ENCODE data around the gene NNT. TPM values are rescaled to one million over a fixed set of nuclear protein-coding genes. Genes with fewer than 3 reads are reported as not detected.
"Not testable (repeated sequence)": the region's sequence is repeated elsewhere in the genome, so short reads cannot be mapped to it uniquely, and the experiment has no call there.

The NNT gene
- total RNA-seq, 1 donor from 2014 or later = 32.9 TPM

DNA sequence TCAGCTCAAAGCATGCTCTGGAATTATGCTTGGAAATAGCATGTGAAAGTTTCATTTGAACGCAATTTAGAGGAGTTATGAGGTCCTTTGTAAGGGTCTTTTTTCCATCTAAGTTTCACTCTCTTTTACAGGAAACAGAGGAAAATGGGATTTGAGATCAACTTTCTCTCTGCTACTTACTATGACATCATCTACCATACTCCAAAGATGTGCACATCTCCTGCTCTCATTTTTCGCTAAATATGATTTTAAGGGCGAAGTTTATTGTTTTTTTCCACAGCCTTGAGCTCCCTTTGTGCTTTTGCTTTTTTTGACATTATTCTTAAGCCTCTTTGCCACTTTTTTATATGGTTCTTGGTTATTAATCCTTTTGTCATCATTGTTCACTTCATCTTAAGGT, 125.6 kb downstream of the NNT start:
- DNase-seq (ENCODE audit: low read depth) = no peak
- Histone ChIP-seq H3K27me3 (ENCODE audit: control insufficient read depth, insufficient read depth, low read length) (no peaks in the 10 kb centered on the region), H3K36me3 (ENCODE audit: control insufficient read depth, insufficient read depth, low read length) (no peaks in the 10 kb centered on the region), H3K4me3 (ENCODE audit: low read depth, low read length) (no peak overlapping the region)
- no peak for FAIRE-seq
- TF ChIP-seq, protein P1, sequence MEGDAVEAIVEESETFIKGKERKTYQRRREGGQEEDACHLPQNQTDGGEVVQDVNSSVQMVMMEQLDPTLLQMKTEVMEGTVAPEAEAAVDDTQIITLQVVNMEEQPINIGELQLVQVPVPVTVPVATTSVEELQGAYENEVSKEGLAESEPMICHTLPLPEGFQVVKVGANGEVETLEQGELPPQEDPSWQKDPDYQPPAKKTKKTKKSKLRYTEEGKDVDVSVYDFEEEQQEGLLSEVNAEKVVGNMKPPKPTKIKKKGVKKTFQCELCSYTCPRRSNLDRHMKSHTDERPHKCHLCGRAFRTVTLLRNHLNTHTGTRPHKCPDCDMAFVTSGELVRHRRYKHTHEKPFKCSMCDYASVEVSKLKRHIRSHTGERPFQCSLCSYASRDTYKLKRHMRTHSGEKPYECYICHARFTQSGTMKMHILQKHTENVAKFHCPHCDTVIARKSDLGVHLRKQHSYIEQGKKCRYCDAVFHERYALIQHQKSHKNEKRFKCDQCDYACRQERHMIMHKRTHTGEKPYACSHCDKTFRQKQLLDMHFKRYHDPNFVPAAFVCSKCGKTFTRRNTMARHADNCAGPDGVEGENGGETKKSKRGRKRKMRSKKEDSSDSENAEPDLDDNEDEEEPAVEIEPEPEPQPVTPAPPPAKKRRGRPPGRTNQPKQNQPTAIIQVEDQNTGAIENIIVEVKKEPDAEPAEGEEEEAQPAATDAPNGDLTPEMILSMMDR (IDR thresholded peaks at IDR 0.05; ENCODE audit: insufficient read depth, low read length, severe bottlenecking) = no peak

DNA sequence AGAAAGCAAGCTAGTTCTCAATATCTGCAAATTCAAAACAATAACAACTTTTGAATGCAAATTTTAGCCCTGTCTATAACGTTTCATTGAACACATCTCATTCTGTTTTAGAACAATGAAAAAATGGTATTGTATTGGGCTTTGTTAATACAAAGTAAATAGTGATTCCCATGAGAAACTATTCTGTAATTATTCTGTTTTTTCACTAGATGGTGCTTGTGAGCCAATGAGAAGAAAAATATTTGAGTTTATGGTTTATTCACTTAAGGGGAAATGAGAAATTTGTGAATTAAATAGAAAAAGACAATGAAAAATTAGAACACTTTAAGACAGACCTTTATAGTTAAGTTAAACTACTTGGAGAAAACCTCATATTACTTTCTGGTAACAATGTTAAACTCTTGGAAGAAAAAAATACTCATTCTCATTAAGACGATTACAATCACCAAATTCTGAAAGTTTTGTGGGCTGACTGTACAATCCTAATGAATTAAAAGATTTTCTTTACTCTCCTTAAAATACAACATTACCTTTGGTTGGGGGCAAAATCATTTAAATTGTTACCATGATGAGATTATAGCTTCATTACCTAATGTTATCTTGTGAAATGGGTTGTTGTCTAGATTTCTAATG, 127.0 kb downstream of the NNT start:
- TF ChIP-seq, protein P1 (IDR thresholded peaks at IDR 0.05; ENCODE audit: insufficient read depth, low read length, severe bottlenecking) = peak; percentile 0
- no peaks in the 10 kb centered on the region for H3K27me3 ChIP-seq (ENCODE audit: control insufficient read depth, insufficient read depth, low read length)
- H3K4me3 ChIP-seq (ENCODE audit: low read depth, low read length) = no peak overlapping the region
- no peaks in the 10 kb centered on the region for H3K36me3 ChIP-seq (ENCODE audit: control insufficient read depth, insufficient read depth, low read length)
- DNase-seq (ENCODE audit: low read depth) = peak; percentile 26
- no peak for FAIRE-seq

DNA sequence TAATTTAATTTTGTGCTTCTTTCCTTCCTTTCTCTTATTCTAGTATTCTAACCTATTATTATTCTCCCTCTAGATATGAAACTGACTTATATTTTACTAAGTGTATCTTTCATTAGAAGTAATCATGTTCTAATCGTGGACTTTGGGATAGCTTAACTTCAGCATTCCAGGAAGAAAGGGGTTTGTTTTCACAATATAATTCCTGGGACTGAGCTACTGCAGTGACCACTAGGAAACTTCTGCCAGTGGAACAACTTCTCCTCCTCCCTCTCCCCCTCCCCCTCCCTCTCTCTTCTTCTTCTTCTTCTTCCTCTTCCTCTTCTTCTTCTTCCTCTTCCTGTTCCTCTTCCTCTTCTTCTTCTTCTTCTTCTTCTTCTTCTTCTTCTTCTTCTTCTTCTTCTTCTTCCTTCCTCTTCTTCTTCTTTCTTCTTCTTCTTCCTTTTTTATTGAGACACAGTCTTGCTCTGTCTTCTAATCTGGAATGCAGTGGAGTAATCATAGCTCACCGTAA, 127.9 kb downstream of the NNT start:
- FAIRE-seq = no peak
- TF ChIP-seq, protein P1 (IDR thresholded peaks at IDR 0.05; ENCODE audit: insufficient read depth, low read length, severe bottlenecking) = no peak

DNA sequence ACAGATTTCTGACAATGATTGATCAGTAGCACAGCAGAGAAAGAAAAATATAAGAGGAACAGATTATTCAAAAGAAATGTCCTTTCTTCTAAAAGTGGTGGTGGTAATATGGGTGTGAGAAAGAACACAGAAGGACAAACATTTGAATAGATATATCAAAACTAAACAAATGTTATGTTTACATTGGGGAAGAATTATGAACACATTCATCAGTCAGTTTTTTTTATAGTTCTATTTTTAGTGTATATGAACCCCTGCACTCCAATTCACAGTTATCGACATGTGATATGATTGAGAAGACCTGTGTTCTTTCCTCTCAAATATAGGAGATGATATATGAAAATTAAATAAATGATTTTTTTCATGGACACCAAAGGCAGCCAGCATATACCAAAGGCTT, 128.6 kb downstream of the NNT start:
- TF ChIP-seq, protein P1 (IDR thresholded peaks at IDR 0.05; ENCODE audit: insufficient read depth, low read length, severe bottlenecking) = no peak
- DNase-seq (ENCODE audit: low read depth) = no peak
- no peaks in the 10 kb centered on the region for H3K36me3 ChIP-seq (ENCODE audit: control insufficient read depth, insufficient read depth, low read length)
- no peak overlapping the region for H3K4me3 ChIP-seq (ENCODE audit: low read depth, low read length)
- FAIRE-seq = no peak
- no peaks in the 10 kb centered on the region for H3K27me3 ChIP-seq (ENCODE audit: control insufficient read depth, insufficient read depth, low read length)

More for the DNA sequence above, 127.9 kb downstream of the NNT start:
- Histone ChIP-seq H3K36me3 (ENCODE audit: control insufficient read depth, insufficient read depth, low read length) (no peaks in the 10 kb centered on the region), H3K27me3 (ENCODE audit: control insufficient read depth, insufficient read depth, low read length) (no peaks in the 10 kb centered on the region), H3K4me3 (ENCODE audit: low read depth, low read length) (no peak overlapping the region)
- DNase-seq (ENCODE audit: low read depth) = no peak

DNA sequence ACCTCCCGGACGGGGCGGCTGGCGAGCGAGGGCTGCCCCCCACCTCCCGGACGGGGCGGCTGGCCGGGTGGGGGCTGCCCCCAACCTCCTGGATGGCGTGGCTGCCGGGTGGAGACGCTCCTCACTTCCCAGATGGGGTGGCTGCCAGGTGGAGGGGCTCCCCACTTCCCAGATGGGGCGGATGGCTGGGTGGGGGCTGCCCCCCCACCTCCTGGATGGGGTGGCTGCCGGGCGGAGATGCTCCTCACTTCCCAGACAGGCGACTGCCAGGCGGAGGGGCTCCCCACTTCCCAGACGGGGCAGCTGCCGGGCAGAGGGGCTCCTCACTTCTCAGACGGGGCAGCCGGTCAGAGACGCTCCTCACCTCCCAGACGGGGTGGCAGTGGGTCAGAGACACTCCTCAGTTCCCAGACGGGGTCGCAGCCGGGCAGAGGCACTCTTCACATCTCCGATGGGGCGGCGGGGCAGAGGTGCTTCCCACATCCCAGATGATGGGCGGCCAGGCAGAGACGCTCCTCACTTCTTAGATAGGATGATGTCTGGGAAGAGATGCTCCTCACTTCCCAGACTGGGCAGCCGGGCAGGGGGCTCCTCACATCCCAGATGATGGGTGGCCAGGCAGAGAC, 143.1 kb downstream of the NNT start:
- not testable (repeated sequence) for FAIRE-seq

DNA sequence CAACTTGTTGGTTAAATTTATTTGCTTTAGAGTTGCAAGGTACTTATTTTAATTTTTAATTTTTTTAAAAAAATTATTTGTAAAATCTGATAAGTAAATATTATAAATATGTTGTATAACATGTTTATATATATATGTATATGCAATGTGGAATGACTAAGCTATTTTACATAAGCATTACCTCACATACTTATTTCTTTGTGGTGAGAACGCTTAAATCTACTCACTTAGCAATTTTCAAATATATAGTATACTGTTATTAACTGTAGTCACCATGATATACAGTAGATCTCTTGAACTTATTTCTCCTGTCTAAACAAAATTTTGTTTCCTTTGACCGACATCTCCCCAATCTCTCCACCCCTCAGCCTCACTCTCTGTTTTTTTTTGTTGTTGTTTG, 147.8 kb downstream of the NNT start:
- Histone ChIP-seq H3K36me3 (ENCODE audit: control insufficient read depth, insufficient read depth, low read length) (no peaks in the 10 kb centered on the region), H3K4me3 (ENCODE audit: low read depth, low read length) (no peak overlapping the region), H3K27me3 (ENCODE audit: control insufficient read depth, insufficient read depth, low read length) (no peaks in the 10 kb centered on the region)
- no peak for DNase-seq (ENCODE audit: low read depth)
- no peak for FAIRE-seq
- TF ChIP-seq, protein P1 (IDR thresholded peaks at IDR 0.05; ENCODE audit: insufficient read depth, low read length, severe bottlenecking) = no peak

More for the DNA sequence above, 143.1 kb downstream of the NNT start:
- not testable (repeated sequence) for H3K4me3 ChIP-seq (ENCODE audit: low read depth, low read length); H3K27me3 ChIP-seq (ENCODE audit: control insufficient read depth, insufficient read depth, low read length); DNase-seq (ENCODE audit: low read depth); H3K36me3 ChIP-seq (ENCODE audit: control insufficient read depth, insufficient read depth, low read length)

Measured in bronchial epithelial cell (primary cell).